Measurements from ENCODE around the gene PAXIP1.

DNA sequence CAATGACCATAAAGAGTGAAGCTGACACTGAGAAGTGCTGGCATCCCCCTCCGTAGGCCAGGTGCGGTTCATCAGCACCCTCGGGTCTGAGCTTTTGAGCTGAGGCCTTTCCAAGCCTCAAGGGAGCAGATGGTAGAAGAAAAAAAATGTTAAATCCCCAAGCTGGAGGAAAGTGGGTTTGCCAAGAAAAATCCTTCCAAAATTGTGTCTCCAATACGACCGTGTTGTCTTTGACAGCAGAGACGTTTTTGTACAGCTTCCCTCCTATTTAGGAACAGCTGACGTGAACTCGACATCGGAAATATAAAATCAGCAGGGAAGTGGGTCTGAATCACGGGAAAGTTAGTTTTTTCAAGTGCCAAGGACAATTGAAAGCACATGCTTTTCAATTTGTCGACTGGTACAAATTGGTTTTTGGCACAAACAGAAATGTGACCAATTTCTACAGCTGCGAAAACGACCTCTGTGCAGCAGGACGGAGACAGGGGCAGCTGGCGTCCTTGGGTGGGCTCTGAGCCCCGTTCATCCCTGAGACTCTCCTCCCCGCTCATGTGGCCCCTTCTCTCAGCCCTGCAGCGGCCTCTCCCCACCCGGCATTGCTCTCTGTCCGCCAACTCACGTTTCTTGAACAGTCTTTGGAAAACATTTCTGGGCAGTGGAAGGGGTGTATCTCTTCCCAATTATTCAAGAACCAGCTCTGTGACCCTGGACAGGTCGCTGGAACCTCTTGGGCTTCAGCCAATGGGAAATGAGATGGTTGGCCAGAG, 89.9 kb downstream of the PAXIP1 start:
- TF ChIP-seq, protein P1, sequence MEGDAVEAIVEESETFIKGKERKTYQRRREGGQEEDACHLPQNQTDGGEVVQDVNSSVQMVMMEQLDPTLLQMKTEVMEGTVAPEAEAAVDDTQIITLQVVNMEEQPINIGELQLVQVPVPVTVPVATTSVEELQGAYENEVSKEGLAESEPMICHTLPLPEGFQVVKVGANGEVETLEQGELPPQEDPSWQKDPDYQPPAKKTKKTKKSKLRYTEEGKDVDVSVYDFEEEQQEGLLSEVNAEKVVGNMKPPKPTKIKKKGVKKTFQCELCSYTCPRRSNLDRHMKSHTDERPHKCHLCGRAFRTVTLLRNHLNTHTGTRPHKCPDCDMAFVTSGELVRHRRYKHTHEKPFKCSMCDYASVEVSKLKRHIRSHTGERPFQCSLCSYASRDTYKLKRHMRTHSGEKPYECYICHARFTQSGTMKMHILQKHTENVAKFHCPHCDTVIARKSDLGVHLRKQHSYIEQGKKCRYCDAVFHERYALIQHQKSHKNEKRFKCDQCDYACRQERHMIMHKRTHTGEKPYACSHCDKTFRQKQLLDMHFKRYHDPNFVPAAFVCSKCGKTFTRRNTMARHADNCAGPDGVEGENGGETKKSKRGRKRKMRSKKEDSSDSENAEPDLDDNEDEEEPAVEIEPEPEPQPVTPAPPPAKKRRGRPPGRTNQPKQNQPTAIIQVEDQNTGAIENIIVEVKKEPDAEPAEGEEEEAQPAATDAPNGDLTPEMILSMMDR (IDR thresholded peaks at IDR 0.05), result no peak
- no peak for TF ChIP-seq POLR2A (IDR thresholded peaks at IDR 0.05)

All from esophagus squamous epithelium (tissue), 4 donors.